BLaER1 treated with 17β-estradiol and CSF1 and Interleukin-3, amounts not matched to agents 10 nM and 100 nM (cell line): Measurements from ENCODE around the gene TEX53.

Experiments
- H3K27ac ChIP-seq, 11 experiments: shearing (Covaris generic); formaldehyde crosslinking; 2 replicates each; pipeline ENCODE4 v1.8.1; 2022
- H3K27me3 ChIP-seq, 11 experiments: shearing (Covaris generic); formaldehyde crosslinking; 2 replicates each; pipeline ENCODE4 v1.8.1; 2022
- H3K36me3 ChIP-seq, 11 experiments: shearing (Covaris generic); formaldehyde crosslinking; 2 replicates each; pipeline ENCODE4 v1.8.1; 2022
- H3K4me1 ChIP-seq, 10 experiments: shearing (Covaris generic); formaldehyde crosslinking; 2 replicates each; pipeline ENCODE4 v1.8.1; 2022
- H3K4me2 ChIP-seq, 11 experiments: shearing (Covaris generic); formaldehyde crosslinking; 2 replicates each; pipeline ENCODE4 v1.8.1; 2022
- H3K4me3 ChIP-seq, 10 experiments: shearing (Covaris generic); formaldehyde crosslinking; 2 replicates each; pipeline ENCODE4 v1.8.1; 2022
- H3K9ac ChIP-seq, 11 experiments: shearing (Covaris generic); formaldehyde crosslinking; 2 replicates each; pipeline ENCODE4 v1.8.1; 2022
- H3K9me3 ChIP-seq, 11 experiments: shearing (Covaris generic); formaldehyde crosslinking; replicated peaks in 1 of 11; 2 replicates each; pipeline ENCODE4 v1.8.1; 2022
- H4K20me1 ChIP-seq, 11 experiments: shearing (Covaris generic); formaldehyde crosslinking; 2 replicates each; pipeline ENCODE4 v1.8.1; 2022
- Cebpa-rat ChIP-seq, 11 experiments: shearing (Covaris generic); IDR thresholded peaks; 2 replicates each; pipeline ENCODE4 v1.8.1; 2022

Gene TEX53

GRCh38 chr9:114633438-114634089 is 24.0 kb downstream of the TEX53 start:
- Histone ChIP-seq H3K27ac (no peak overlapping the region), H3K27me3 (no peaks in the 10 kb centered on the region), H3K36me3 (peaks cover 97 to 100% (median 99%) of the 10 kb centered on the region in 11 experiments), H3K4me2 (no peak overlapping the region), H3K4me3 (no peak overlapping the region), H3K4me1 (0 out of 20 replicates have a peak, but pooled peaks cover 0 to 6% (median 0%) of the 10 kb centered on the region in 10 experiments), H3K9me3 (no peaks in the 10 kb centered on the region), H4K20me1 (peaks cover 0 to 42% (median 5%) of the 10 kb centered on the region in 11 experiments; a peak in 11 of 22 replicates), H3K9ac (no peak overlapping the region)
- no peak for TF ChIP-seq Cebpa-rat (IDR thresholded peaks at IDR 0.05)

GRCh38 chr9:114631166-114631565 is 26.4 kb downstream of the TEX53 start:
- Histone ChIP-seq H3K36me3 (peaks cover 98 to 100% (median 99%) of the 10 kb centered on the region in 11 experiments), H3K4me3 (no peak overlapping the region), H3K9me3 (no peaks in the 10 kb centered on the region), H4K20me1 (peaks cover 0 to 63% (median 8%) of the 10 kb centered on the region in 11 experiments; a peak in 15 of 22 replicates), H3K9ac (no peak overlapping the region), H3K27me3 (no peaks in the 10 kb centered on the region), H3K4me1 (0 out of 20 replicates have a peak, but pooled peaks cover 0 to 6% (median 0%) of the 10 kb centered on the region in 10 experiments), H3K4me2 (no peak overlapping the region), H3K27ac (no peak overlapping the region)
- no peak for TF ChIP-seq Cebpa-rat (IDR thresholded peaks at IDR 0.05)

DNA sequence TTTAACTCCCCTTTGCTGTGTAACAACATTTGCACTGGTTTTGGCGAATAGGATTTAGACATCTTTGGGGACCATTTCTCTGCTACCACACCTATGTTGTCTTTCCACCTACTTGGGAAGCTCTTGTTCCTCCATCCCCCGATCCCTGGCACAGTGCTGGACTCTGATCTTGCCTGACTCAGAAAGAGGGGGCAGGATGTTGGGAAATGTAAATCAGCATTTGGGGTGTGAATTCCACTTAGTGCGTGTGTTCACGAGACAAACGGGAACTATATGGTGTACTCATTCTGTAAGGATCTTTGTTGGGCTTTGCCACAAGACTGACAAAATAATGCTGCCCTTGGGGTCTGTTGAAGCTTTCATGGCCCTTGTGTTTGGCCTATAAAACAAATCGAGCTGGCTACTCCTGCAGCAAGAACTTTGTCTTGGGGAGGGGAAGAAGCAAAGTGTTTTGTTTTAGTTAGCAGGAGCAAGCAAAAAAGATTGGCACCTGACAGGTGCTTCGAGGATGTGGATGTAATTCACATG is 28.0 kb downstream of the TEX53 start:
- H3K27me3 ChIP-seq = no peaks in the 10 kb centered on the region
- H3K9me3 ChIP-seq = no peaks in the 10 kb centered on the region
- no peak overlapping the region for H3K4me3 ChIP-seq
- H4K20me1 ChIP-seq = peaks cover 0 to 68% (median 8%) of the 10 kb centered on the region in 11 experiments; a peak in 15 of 22 replicates
- H3K27ac ChIP-seq = no peak overlapping the region
- H3K36me3 ChIP-seq = peaks cover 89 to 100% (median 99%) of the 10 kb centered on the region in 11 experiments
- no peak overlapping the region for H3K9ac ChIP-seq
- H3K4me1 ChIP-seq = peaks cover 0 to 16% (median 0%) of the 10 kb centered on the region in 10 experiments; a peak in 7 of 20 replicates
- no peak overlapping the region for H3K4me2 ChIP-seq
- TF ChIP-seq Cebpa-rat (IDR thresholded peaks at IDR 0.05) = no peak

DNA sequence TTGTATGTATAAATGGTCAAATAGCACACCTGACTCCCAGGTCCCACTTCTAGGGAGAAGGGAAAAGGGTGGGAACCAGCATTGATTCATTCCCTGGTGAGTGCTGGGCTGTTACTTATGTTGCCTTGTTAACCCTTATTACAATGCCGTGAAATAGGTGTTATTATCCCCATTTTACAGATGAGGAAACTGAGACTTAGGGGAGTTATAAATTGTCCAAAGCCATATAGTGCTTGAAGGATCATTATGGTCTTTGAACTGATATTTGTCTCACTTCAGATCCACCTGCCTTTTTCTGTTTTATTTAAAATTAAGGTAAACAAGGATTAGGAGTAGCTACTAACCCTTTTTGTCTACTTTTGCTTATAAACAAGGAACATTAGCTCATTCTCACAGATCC is 30.1 kb downstream of the TEX53 start:
- H3K4me3 ChIP-seq = no peak overlapping the region
- H3K4me1 ChIP-seq = peaks cover 0 to 16% (median 0%) of the 10 kb centered on the region in 10 experiments; a peak in 7 of 20 replicates
- H3K27me3 ChIP-seq = no peaks in the 10 kb centered on the region
- no peak overlapping the region for H3K27ac ChIP-seq
- no peak for TF ChIP-seq Cebpa-rat (IDR thresholded peaks at IDR 0.05)
- no peak overlapping the region for H3K9ac ChIP-seq
- peaks cover 88 to 100% (median 99%) of the 10 kb centered on the region in 11 experiments for H3K36me3 ChIP-seq
- H4K20me1 ChIP-seq = peaks cover 0 to 86% (median 16%) of the 10 kb centered on the region in 11 experiments; a peak in 15 of 22 replicates
- no peak overlapping the region for H3K4me2 ChIP-seq
- no peaks in the 10 kb centered on the region for H3K9me3 ChIP-seq

DNA sequence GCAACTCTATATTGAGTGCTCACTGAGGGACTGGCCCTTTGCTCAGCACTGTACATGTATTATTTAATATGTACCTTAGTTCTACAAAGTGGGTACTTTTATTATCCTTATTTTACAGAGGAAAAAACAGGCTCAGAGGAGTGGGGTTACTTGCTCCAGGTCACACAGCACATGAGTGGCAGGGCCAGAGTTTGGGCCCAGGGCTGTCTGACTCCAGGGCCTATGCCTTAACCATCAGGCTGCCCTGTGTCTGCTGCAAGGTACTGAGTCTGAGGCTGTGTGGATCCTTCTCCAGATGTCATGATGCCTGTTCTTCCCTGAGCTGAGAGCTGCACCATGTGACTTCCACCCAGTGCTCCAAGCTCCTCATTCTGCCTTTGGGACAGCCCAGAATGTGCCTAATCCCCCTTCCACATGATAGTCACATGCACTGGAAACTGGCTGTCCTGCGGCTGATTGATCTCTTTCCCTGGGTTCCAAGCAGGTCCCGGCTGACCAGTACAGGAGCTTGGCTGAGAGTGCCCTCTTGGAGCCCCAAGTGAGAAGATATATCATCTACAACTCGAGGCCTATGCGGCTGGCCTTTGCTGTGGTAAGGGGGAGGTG is 31.1 kb downstream of the TEX53 start:
- peaks cover 0 to 16% (median 0%) of the 10 kb centered on the region in 10 experiments; a peak in 7 of 20 replicates for H3K4me1 ChIP-seq
- H3K4me3 ChIP-seq = no peak overlapping the region
- H3K9ac ChIP-seq = 0 out of 22 replicates have a peak overlapping the region, but pooled peaks of 1 of the 11 experiments have one; percentile 8
- H3K4me2 ChIP-seq = no peak overlapping the region
- H3K27me3 ChIP-seq = no peaks in the 10 kb centered on the region
- H3K9me3 ChIP-seq = no peaks in the 10 kb centered on the region
- H3K36me3 ChIP-seq = peaks cover 88 to 100% (median 99%) of the 10 kb centered on the region in 11 experiments
- H3K27ac ChIP-seq = no peak overlapping the region
- TF ChIP-seq Cebpa-rat (IDR thresholded peaks at IDR 0.05) = no peak
- peaks cover 0 to 92% (median 16%) of the 10 kb centered on the region in 11 experiments; a peak in 15 of 22 replicates for H4K20me1 ChIP-seq

DNA sequence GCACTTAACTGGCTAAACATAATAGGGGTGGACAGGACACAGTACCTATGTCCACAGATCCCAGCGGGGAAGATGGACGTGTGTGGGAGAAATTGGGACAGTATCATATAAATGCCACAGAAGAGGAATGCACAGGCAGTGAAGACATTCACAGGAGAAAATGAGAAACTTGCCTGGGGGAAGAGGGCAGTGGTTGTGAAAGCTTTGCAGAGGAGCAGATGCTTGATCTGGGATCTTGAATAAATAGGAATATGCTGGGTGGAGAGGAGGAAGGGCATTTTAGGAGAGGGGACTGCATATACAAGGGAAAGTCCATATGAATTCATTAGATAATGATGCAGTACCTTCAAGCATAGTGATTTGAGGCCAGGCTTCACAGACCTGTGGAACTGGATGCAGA is 32.9 kb downstream of the TEX53 start:
- Histone ChIP-seq H3K9me3 (no peaks in the 10 kb centered on the region), H3K4me2 (peak overlapping the region in 2 of 11 experiments; percentile 21 to 34; a peak in 3 of 22 replicates), H4K20me1 (peaks cover 0 to 87% (median 16%) of the 10 kb centered on the region in 11 experiments; a peak in 14 of 22 replicates), H3K4me1 (peaks cover 2 to 22% (median 7%) of the 10 kb centered on the region in 10 experiments; a peak in 19 of 20 replicates), H3K27ac (no peak overlapping the region), H3K4me3 (no peak overlapping the region), H3K27me3 (no peaks in the 10 kb centered on the region), H3K9ac (peak overlapping the region in 1 of 11 experiments; percentile 50; a peak in 1 of 22 replicates), H3K36me3 (peaks cover 84 to 100% (median 96%) of the 10 kb centered on the region in 11 experiments)
- TF ChIP-seq Cebpa-rat (IDR thresholded peaks at IDR 0.05) = no peak

DNA sequence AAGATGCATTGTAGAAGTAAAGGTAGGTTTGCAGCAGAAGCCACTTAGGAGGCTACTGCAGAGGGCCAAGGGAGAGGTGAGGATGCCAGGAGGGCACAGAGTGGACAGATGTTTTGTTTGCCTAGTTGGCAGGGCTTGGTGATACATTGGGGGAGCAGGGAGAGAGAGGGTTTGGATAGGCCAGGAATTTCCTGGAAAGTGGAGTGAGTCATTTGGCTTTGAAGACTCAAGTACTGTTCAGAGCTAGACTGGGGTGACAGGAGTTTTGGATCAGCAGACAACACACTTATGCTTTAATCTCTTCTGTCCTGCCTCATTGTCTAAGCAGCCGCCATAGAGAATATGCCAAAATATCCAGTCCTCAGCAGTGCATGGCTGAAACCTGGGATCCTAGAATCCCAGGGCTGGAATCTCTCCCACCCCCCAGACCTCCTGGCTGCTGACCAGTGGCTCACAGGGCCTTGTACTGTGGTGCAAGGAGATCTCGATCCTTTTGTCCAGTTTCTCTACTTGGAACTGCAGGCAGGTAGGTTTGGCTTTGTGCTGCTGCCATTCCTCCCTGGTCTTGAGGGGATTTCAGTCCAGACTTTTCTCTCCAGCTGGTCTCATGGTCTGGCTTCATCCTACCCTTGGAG is 35.5 kb downstream of the TEX53 start:
- H3K4me3 ChIP-seq = no peak overlapping the region
- H3K4me1 ChIP-seq = peaks cover 28 to 46% (median 33%) of the 10 kb centered on the region in 10 experiments
- H4K20me1 ChIP-seq = peaks cover 0 to 77% (median 16%) of the 10 kb centered on the region in 11 experiments; a peak in 12 of 22 replicates
- H3K9me3 ChIP-seq = no peaks in the 10 kb centered on the region
- no peak overlapping the region for H3K4me2 ChIP-seq
- no peak overlapping the region for H3K27ac ChIP-seq
- no peak for TF ChIP-seq Cebpa-rat (IDR thresholded peaks at IDR 0.05)
- no peaks in the 10 kb centered on the region for H3K27me3 ChIP-seq
- H3K9ac ChIP-seq = no peak overlapping the region
- H3K36me3 ChIP-seq = peaks cover 63 to 94% (median 86%) of the 10 kb centered on the region in 11 experiments

DNA sequence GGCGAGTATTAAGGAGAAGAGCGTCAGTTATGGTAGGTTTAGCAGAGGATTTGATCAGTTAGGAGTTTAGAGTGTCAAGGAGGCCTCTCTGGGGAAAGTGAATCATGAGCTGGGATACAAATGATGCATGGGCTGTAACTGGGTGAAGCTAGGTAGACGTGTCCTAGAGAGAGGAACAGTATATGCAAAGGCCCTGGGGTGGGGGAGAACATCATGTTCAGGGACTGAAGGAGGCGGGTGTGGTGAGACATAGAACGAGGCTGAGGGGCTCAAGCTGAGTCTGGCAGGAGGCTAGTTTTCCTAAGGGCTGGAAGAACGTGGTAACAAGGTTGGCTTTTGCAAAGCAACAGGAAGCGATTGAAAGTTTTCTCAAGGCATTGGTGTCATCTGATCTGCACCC is 36.0 kb downstream of the TEX53 start:
- H3K36me3 ChIP-seq = peaks cover 57 to 88% (median 81%) of the 10 kb centered on the region in 11 experiments
- no peak overlapping the region for H3K4me2 ChIP-seq
- no peak overlapping the region for H3K27ac ChIP-seq

More for the DNA sequence above, 36.0 kb downstream of the TEX53 start:
- TF ChIP-seq Cebpa-rat (IDR thresholded peaks at IDR 0.05) = no peak
- Histone ChIP-seq H3K4me3 (no peak overlapping the region), H3K9me3 (no peaks in the 10 kb centered on the region), H3K27me3 (no peaks in the 10 kb centered on the region), H3K4me1 (peaks cover 34 to 51% (median 39%) of the 10 kb centered on the region in 10 experiments), H3K9ac (no peak overlapping the region), H4K20me1 (peaks cover 0 to 77% (median 16%) of the 10 kb centered on the region in 11 experiments; a peak in 12 of 22 replicates)
